GM21367 (cell line): ENCODE results near the gene SNAPC2.

Source experiments
- ATAC-seq: cut with Tn5 transposase; IDR thresholded peaks from one replicate; pipeline ENCODE4 v1.9.1; 2021; ENCODE audit not compliant: unreplicated experiment

The SNAPC2 gene

GRCh38 chr19:7965921-7966665 lies 46.0 kb downstream of the SNAPC2 start:
- ATAC-seq: no peak

- ATAC-seq: no peak
These were observed 48.1 kb downstream of the SNAPC2 start for GRCh38 chr19:7968008-7968795.

- ATAC-seq: no peak
These were observed 48.8 kb downstream of the SNAPC2 start for GRCh38 chr19:7968796-7969554.

GRCh38 chr19:7969555-7969939 lies 49.4 kb downstream of the SNAPC2 start:
- ATAC-seq: no peak

- ATAC-seq: no peak
These were observed 50.7 kb downstream of the SNAPC2 start for GRCh38 chr19:7970716-7971448.

GRCh38 chr19:7971553-7972520 lies 51.7 kb downstream of the SNAPC2 start:
- ATAC-seq: no peak
